AG09319 (cell line): Measurements from ENCODE around the gene CNTNAP5.

Source experiments
- DNase-seq: peaks from one replicate; pipeline ENCODE4 v3.0.0-alpha.2; 2010; ENCODE audit warnings: low read depth; ENCODE audit errors: extremely low read depth
- TF ChIP-seq, protein P1 (sequence below): IDR thresholded peaks from 2 replicates; pipeline ENCODE4 v1.5.1; 2011; ENCODE audit warnings: low read depth, mild to moderate bottlenecking, inconsistent platforms, low read length, moderate library complexity

The CNTNAP5 gene

DNA sequence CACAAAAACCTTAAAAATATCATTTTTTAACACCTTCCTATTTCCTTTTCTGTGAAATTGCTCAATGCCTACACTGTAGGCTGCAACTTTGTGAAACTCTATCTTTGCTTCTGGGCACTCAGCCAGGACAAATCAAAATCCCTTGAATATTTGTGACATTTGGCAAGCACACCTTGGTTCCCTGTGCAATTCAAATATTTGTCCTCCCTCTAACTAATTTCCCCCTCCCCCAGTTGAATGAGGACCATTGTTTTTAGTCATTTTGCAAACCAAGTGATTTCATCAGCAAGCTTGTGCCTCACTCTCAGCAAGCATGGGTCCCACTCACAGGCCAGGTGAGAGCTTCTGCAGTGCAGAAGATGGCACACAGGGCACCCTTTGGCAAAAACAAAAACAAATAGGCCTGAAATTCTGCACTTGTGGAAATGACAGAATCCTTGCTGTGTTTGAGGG, 541.5 kb downstream of the CNTNAP5 start:
- TF ChIP-seq, protein P1, sequence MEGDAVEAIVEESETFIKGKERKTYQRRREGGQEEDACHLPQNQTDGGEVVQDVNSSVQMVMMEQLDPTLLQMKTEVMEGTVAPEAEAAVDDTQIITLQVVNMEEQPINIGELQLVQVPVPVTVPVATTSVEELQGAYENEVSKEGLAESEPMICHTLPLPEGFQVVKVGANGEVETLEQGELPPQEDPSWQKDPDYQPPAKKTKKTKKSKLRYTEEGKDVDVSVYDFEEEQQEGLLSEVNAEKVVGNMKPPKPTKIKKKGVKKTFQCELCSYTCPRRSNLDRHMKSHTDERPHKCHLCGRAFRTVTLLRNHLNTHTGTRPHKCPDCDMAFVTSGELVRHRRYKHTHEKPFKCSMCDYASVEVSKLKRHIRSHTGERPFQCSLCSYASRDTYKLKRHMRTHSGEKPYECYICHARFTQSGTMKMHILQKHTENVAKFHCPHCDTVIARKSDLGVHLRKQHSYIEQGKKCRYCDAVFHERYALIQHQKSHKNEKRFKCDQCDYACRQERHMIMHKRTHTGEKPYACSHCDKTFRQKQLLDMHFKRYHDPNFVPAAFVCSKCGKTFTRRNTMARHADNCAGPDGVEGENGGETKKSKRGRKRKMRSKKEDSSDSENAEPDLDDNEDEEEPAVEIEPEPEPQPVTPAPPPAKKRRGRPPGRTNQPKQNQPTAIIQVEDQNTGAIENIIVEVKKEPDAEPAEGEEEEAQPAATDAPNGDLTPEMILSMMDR = no peak
- DNase-seq = no peak

- DNase-seq = no peak
- TF ChIP-seq, protein P1 = no peak
Measured at GRCh38 chr2:124570872-124571271, 545.8 kb downstream of the CNTNAP5 start.

- TF ChIP-seq, protein P1 = no peak
- DNase-seq = no peak
Measured at GRCh38 chr2:124571836-124572235, 546.7 kb downstream of the CNTNAP5 start.

DNA sequence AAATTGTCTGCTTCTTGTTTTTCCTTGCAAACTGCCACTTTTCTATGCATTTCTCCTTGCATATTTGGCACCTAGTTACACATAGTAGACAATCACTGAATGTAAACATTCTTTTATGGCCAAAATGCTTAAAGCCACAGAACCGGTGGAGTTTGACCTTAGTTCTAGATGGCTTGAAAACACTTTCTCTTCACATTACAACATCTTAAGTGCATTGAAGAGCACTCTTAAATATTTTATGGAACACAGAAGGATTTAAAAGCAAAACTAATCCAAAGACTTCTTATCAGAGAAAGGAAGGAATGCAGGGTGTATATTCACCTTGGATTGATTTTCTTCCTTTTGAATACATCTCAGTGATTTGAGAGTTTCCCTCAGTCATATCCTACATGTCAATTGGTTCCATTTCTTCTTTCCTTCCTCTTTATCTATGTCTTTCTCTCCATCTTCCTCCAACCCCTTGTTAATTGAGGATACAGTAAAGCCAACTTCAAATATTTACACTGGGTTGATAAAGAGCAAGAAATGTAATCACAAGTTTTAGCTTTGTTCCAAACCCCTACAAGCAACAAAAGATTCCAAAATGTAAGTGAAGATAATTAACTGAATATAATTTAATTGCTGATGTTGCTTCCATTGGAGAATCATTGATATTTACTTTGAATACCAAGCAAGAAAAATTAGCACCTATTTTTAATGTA, 548.0 kb downstream of the CNTNAP5 start:
- TF ChIP-seq, protein P1 = no peak
- DNase-seq = no peak

DNA sequence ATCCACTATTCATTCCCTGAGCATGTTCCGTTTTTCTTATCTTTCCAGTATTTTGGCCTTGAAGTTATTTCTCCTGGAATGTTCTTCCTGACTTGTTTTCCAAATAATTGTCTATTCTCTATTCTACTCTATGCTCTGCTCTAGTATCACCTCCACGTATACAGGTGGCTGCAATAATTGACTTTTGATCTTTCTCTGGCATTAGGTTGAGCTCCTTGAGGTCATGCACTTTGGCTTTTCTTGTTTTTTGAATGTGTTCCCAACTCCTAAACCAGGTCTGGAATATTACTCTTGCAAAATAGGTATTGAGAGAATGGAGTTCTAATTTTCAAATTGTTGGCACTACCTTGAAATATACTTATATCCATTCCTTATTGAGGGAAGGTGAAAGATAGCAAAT, 550.4 kb downstream of the CNTNAP5 start:
- DNase-seq = no peak
- TF ChIP-seq, protein P1 = no peak

- DNase-seq = no peak
- TF ChIP-seq, protein P1 = no peak
Measured at GRCh38 chr2:124580263-124580662, 555.2 kb downstream of the CNTNAP5 start.

GRCh38 chr2:124582387-124582786, 557.3 kb downstream of the CNTNAP5 start:
- TF ChIP-seq, protein P1 = no peak
- no peak for DNase-seq
